Stimulated activated CD8-positive, alpha-beta memory T cell treated with anti-CD3 and anti-CD28 coated beads, Interleukin-7, amount 100 ng/mL, for 48 hours (primary cell): ENCODE measurements around the gene ARNT2.
A peak's percentile ranks its signal among the peaks of the same experiment; 100 is the strongest.
"Not testable (repeated sequence)": the region's sequence is repeated elsewhere in the genome, so short reads cannot be mapped to it uniquely, and the experiment has no call there.

Experiments used
- DNase-seq, 2 donors: peaks; one replicate each; pipeline ENCODE4 v3.0.0-alpha.2; 2020; ENCODE audit warnings: low read depth in 1 of 2; ENCODE audit errors: extremely low read depth in 1 of 2

ARNT2 gene

DNA sequence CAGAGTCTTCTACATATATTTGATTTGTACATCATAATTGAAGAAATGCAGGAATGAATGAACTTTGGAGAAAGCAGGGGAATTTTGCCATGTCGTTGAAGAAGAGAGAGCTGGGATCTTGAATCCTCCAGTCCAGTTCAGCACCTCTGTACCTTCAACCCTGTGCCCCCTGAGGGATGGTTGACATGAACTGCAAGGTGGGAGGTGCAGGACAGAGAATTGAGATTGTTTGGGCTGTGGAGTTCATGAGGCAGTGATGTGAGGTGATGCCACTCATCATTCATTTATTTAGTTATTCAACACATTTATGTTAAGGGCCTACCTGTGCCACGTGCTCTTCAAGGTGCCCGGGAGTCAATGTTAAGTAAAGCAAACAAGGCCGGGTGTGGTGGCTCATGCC lies 104.6 kb downstream of the ARNT2 start:
- no peak for DNase-seq

DNA sequence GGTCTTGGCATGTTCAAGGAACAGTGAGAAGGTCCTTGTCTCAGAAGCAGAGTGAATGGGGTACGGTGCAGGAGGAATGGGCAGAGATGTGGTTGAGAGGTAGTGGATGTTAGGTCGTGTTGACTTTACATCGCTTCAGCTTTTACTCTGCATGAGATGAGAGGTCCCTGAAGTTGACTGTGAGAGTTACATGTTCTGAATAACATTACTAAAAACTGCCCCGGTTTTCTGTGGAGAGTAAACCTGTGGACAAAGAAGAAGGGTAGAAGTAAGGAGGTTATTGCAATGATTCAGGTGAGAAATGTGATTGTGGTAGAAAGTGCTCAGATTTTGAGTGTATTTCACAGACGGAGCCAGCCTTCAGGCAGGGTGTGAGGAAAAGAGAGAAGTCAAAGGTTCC lies 105.6 kb downstream of the ARNT2 start:
- DNase-seq, result peak in 1 of 2 donors; percentile 9

DNA sequence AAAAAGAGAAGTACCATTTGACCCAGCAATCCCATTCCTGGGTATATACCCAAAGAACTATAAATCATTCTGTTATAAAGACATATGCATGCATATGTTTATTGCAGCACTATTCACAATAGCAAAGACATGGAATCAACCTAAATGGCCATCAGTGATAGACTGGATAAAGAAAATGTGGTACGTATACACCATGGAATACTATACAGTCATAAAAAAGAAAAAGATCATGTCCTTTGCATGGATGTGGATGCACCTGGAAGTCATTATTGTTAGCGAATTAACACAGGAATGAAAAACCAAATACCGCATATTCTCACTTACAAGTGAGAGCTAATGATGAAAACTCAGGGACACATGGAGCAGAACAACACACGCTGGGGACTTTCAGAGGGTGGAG lies 106.8 kb downstream of the ARNT2 start:
- not testable (repeated sequence) for DNase-seq

DNA sequence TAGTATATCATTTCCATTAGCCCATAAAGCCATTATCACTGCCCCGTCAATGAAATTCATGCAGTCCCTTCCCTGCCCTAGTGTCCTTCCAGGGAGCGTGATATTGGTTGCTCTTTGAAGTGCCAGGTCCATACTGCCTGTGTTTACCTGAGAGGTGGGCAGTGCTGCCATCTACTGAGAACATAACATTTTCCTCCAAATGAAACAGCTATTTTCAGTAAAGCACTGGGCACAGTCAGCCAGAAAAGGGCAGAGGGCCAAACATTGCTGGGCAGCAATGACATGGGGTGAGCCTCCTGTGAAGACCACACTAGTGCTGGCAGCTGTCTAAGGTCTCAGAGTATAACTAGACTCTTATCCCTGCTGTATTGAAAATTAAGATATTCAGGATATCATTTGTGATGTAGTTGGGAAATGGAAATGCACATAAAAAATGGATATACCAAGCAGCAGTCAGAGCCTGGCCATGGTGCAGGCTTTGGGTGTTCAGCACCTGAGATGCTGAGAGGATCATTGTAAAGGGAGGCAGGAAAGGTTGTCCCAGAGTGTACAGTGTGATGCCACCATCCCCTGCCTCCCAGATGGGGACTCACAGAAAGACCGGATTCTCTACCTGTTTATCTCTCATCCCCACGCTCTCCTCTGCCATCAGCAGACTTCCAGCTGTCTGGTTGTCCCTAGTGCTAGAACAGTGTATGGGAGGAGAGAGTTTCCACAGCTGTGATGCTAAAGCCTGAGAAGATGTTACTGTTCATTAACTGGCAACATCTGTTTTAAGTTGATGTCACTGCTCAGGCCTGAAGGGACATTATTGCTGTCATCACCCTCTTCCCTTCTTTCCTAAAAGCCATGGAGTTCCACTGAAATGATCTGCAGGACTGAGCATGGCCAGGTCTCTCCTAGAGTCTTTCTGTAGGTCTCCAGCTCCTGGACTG lies 108.8 kb downstream of the ARNT2 start:
- no peak for DNase-seq

DNA sequence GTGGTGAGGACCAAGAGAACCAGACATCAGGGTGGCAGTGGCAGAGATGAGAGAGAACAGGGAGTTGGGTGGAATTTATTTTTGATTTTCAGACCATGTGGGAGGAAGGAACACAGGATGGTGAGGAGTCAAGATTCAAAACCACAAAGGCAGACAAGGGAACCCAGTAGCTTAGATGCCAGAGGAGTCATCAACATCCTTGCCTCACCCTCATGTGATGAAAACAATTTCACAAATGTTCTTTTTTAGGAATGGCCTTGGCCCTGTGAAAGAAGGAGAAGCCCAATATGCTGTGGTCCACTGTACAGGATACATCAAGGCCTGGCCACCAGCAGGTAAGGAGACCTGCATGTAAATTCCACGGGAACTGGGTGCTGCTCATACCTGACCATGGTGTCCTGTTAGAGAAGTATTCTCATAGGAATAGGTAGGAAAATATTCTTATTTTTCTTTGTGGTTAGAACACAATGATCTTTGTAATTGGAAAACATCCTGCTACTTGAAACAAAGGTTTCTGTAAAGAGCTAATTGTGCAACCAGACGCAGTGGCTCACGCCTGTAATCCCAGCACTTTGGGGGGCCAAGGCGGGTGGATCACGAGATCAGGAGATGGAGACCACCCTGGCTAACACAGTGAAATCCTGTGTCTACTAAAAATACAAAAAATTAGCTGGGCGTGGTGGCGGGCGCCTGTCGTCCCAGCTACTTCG lies 110.0 kb downstream of the ARNT2 start:
- no peak for DNase-seq

DNA sequence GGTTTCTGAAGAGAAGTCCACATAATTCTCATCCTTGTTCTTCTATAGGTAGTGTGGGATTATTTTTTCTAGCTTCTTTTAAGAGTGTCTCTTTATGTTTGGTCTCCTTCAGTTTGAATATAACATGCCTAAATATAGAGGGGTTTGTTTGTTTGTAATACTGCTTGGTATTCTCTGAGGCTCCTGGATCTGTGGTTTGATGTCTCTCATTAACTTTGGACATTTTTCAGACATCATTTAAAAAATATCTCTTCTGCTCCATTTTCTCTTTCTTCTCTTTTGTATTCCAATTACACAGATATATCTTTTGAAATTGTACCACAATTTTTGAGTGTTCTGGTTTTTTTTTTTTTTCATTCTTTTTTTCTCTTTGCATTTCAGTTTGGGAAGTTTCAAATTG lies 113.1 kb downstream of the ARNT2 start:
- no peak for DNase-seq

DNA sequence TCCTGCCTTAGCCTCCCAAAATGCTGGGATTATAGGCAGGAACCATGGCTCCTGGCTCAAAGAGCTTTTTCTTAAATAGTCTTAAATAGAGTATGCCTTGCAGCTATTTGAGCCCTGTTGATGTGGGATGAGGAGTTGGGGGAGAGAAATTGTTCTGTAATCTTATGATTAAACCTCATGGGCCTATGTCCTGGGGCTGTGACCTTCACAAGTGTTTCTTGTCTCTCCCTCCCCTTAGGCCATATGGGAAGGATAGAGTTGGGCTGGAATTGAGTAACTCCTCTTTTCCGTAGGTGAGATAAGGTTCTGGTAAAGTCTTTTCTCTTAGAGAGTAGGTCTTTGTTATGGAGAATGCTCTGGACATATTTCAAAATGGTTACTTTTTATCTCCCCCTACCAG lies 114.3 kb downstream of the ARNT2 start:
- DNase-seq, result no peak

DNA sequence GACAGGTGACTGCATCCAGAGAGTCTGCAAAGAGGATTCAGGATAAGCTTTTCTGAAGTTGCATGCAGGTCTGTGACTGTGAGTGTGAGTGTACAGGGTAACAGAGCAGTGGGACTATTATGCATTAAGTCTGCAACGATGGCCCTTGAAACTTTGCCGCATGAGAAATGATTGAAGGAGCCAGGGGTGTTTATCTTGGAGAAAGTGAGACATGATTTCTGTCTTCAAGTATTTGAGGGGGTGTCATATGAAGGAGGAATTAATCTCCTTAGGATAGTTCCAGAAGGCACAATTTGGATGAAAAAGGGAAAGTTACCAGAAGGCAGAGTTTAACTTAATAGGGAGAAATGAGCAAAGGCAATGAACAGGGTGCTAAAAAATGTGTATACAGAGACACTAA lies 119.6 kb downstream of the ARNT2 start:
- no peak for DNase-seq

DNA sequence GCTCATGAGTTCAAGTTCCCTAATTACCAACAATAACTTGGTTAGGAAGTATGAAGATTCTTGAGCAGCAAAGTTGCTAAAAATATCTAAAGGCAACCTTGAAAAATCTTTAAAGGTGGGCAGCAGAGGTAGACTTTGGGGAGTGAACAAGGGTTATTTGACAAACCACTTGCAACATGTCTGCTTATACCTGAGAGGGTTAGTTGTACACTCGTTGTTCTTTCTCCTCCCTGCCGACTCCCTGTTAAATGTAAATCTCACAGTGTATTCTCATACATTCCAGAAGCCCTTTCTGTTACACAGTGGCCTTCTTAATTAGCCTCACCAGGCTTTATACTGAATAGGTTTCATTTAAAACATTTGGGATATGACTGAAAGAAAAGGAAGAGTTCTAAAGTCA lies 121.7 kb downstream of the ARNT2 start:
- DNase-seq, result no peak

DNA sequence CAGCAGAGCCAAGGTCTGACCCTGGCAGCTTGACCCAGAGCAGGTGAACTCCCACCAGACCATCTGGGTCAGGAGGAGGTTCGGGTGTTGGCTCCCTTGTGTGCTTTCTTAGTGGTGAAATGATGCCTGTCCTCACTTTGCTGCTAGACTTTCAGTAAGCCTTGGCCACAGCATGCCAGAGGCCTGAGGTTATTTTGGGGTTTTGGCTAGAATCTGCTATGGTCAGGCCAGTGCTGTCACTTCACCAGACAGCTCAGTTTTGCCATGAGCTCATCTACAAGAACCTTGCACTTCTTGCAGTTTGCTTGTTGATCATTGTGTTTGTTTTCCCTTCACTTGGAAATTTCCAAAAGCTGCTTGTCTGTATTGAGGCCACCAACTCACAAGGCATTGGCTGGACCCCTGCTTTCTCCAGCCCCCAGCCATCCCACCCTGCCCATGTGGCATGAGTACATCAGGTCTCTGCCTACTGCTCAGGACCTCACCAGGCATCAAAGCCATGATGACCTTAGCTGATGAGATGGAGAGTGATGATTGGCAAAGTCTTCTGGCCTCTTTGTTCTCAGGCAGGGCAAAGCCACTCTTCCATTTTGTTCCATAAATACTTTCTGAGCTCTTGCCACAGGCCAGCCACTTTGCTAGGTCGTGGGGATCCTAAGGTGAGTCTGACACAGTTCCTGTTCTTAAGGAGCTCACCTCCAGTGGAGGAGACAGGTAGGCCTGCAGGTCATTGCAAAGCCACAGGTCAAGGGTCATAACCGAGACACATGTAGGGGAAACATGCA lies 122.6 kb downstream of the ARNT2 start:
- no peak for DNase-seq

DNA sequence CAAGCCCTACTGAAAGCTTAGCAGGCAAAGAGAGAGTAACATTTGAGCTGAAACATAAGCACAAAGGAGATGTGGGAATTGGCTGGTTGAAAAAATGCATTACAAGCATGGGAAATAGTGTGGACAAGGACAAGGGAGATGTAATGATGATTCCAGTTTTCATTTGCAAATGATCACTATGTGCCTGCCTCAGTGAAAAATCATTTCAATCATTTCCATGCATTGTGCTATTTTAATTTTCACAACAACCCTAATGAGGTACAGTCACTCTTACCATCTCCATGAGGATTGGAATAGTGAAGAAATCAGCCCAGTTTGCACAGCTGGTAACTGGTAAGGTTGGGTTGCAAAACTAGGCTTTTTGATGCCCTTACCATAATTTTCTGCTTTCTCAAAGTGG lies 123.2 kb downstream of the ARNT2 start:
- DNase-seq, result no peak

DNA sequence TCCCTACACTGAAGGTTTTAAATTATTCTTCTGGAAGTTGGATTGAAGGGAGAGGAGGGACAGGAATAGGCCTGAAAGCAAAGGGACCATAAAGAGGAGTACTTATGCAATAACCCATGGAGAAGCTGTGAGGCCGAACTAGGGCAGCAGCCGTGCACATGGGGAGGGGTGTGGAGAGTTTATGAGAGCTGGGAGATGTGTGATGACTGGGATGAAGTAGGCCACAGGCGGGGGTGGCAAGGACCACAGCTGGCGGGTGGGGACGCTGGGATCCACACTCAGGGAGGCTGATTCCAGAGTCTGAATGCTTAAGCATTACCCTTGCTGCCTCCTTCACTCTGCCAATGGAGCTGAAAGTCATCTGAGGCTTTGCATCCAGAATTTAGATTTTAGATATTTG lies 123.8 kb downstream of the ARNT2 start:
- DNase-seq, result no peak

DNA sequence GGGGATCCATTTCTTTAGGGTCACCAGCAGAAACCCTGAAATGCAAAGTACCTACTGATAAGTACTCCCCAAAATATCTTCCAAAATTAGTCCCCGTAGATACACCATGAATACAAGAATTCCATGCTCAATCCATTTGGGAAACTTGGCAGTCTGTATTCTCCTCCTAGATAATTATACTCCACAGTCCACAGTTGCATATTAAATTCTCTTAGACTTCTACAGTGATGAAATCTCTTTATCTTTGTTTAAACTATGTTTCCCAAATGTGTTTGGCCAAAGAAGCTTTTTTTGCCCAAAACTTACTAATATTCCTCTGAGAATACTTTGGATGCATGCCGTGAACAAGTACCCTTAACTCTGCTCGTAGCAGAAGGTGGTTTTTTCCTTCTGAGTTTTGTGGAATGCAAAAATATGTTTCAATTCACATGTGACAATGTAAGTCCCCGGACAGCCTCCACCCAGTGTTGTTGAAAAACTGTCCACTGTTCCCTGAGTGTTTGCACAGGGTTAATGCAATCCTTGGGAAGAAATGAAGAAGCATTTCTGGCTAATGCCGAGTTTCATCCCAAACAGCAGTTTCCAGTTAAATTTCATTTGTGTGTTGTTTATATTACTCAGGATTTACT lies 126.7 kb downstream of the ARNT2 start:
- DNase-seq, result no peak

DNA sequence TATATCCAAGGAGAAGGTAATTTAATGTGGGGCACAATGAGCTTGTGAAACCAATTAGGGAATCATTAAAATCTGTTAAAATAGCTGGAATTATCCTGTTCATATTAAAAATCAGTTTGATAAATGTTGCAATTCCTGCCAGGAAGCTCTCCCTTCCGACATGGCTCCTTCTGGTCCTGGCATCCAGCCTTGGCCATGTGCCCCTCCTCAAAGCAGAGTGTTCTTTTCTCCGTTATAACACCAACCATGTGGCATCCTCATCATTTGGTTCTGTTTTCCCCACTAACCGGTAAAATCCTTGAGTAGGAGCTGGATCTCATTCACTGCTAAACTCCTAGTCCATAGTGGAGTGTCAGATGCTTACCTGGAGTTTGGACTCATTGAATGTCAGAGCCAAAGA lies 127.2 kb downstream of the ARNT2 start:
- no peak for DNase-seq

DNA sequence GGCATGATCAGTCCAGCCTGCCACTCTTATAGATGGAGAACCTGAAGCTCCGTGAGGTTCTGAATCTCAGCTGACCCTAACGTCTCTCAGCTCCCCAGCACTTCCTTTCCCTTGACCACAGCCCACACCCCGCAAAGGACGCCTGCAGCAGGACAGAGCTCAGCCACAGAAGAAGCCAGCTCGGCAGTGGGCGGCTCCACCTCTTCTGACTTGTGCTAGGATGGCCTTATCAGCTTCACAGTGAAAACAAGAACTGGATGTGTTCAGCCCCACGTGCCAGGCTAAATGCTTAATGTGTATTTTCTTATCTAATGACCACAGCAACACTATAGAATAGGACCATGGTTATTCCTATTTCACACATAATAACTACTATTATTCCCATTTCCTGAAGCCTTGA lies 127.6 kb downstream of the ARNT2 start:
- DNase-seq, result no peak

DNA sequence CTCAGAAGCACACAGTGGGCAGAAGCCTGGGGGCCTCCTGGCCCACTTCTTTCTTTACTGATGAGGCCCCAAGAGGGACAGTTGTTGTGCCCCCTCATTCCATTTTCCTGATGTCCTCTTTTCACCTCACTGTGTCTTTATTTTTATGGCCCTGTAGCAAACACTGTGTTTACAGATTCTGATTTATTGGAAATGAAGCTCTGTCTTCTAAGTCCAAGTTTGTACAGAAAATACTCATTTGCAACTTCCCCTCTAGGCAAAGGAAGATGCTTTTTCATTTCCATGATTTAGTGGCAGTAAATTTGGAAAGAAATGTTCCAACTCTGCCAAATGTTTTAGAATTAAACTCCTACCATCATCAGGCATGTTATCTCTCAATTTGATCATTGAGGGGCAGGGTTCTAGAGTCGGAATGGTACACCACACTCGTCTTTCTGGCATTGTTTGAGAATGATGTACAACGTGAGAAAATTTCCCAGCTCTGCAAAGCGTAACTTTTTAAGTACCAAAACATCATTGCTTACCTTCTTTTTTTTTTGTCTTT lies 129.7 kb downstream of the ARNT2 start:
- no peak for DNase-seq

DNA sequence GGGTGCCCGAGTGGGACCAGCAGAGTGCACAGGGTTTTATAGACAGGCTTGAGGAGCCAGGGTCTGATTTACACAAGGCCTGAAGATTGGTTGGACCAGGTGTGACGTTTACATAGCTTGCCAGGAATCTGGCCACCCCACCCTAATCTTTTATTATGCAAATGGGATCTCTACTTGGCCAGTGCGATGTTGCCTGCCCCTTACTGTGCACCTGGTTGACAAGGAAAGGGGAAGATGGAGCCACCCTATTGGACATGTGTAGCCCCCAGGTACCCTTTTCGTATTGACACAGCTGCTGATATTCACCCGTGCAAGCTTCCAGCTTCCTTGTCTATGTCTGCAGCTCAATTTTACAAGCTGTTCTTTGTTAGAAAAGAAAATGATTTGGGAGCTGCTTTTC lies 132.0 kb downstream of the ARNT2 start:
- no peak for DNase-seq

DNA sequence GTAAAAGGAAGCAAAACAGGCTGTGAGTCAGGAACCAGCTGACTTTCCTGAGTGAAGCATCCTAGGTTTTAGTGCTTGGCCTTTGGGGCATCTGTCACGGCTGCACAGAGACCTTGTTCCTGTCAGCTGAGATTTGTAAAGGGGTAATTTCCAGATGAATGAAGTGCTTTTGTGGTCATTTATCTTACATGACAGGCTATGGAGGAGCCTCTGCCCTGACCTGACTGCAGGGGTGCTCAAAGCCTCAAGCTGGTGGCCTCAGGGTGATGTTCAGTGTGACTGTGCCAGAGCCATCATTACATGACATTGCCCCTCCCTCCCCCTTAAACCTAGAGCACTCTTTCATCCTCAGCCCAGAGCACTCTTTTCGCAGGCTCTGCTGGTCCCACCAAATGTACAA lies 132.5 kb downstream of the ARNT2 start:
- DNase-seq, result no peak

DNA sequence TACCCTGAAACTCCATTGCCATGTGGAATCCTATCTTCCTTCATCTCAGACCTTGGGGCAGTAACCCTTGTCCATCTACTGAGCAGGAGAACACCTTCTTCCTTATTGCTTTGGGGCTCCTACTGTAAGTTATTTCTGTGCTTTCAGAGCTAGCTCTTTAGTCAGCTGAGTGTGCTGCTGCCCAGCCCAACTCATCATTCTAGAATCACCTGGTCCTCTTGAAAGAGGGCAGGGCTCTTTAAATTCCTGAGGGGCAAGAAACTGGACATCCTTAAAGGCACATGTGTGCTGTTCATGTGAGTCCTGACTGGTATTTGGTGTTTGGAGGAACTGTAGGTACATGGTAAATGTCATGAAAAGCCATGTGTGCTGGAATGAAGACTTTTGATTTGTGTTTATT lies 140.9 kb downstream of the ARNT2 start:
- no peak for DNase-seq

DNA sequence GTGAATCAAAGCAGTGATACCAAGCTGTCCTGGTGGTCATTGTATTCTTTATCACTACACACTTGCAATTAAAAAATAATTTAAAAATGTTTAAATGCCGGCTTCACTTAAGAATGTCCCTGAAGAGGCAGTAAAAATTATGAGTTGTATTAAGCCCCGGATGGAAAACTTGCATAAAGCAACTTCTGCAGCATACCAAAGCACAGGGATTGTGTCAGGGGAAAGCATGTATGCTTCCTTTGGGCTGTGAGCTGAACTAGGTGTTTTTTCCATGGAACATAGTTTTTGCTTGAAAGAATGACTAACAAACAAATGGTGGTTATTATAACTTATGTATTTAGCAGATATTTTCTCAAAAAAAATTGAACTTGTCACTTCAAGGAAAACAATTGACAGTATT lies 143.1 kb downstream of the ARNT2 start:
- DNase-seq, result no peak

DNA sequence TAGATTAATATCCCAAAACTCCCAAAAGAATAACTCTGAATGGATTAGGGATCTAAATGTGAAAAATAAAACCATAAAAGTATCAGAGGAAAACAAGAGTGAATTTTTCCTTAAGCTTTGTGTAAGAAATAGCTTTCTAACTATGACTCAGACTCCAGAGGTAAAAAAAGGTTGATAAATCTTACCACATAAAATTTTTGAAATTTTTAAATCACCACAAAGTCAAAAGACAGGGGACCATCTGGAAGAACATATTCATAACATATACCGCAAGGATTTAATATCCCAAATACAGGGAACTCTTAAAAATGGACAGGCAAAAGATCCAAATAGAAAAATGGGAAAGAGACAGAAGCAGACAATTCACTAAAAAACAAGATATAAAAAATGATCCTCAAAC lies 145.0 kb downstream of the ARNT2 start:
- no peak for DNase-seq
